HCT116 (cell line): ENCODE results near the gene WNT1. TPM values are rescaled to one million over a fixed set of nuclear protein-coding genes. Genes with fewer than 3 reads are reported as not detected.

Experiments used
- ATAC-seq: fragments of 200-7000 bp; cut with Tn5 transposase; 2 replicates; pipeline ENCODE4 v1.9.1; 2020; ENCODE audit warnings: mild to moderate bottlenecking, moderate library complexity
- BruUV-seq: library from RNA; stranded (reverse); fragments of 400-500 nt; replicated peaks from 2 replicates; lab custom pipeline; 2021; lab: Mats Ljungman, UMichigan
- CTCF ChIA-PET: fragments of 300-600 bp; sonication (Branson Sonifier 250); formaldehyde crosslinking; loops from one replicate; lab custom pipeline; 2021; ENCODE audit warnings: antibody characterized with exemption; lab: Charles Lee
- POLR2A ChIA-PET: fragments of 300-600, 350-600 bp; sonication (Branson Sonifier 250); formaldehyde crosslinking; loops from one replicate; lab custom pipeline; 2021; ENCODE audit warnings: antibody characterized with exemption; lab: Charles Lee
- RAD21 ChIA-PET, 2 experiments: fragments of 300-600 bp; sonication (Branson Sonifier 250); formaldehyde crosslinking; loops; one replicate each; lab custom pipeline; 2023; ENCODE audit warnings: low total read pairs in 2 of 2; ENCODE audit not compliant: uncharacterized antibody in 2 of 2, unreplicated experiment in 2 of 2, low non-redundant PET in 1 of 2; lab: Charles Lee
- DNase-seq: peaks from one replicate; pipeline ENCODE4 v3.0.0-alpha.2; 2010; ENCODE audit warnings: low read depth, low spot score
- H2AFZ ChIP-seq: fragments of 200-600 bp; shearing (Covaris generic), sonication (generic); 2 replicates; pipeline ENCODE4 v1.6.1; 2017; ENCODE audit warnings: low read depth, mixed run types, mixed read lengths, antibody characterized with exemption, low read length; ENCODE audit not compliant: poor library complexity, severe bottlenecking
- H3K27ac ChIP-seq: 2 replicates; pipeline ENCODE4 v1.5.1; 2012; ENCODE audit warnings: low read depth, low read length
- H3K27me3 ChIP-seq: fragments of 200-600 bp; sonication (generic); 2 replicates; pipeline ENCODE4 v1.6.1; 2016; ENCODE audit warnings: mixed run types, low read length, mixed read lengths; ENCODE audit not compliant: insufficient read depth
- H3K36me3 ChIP-seq, 2 experiments: fragments of 200-500 bp in 1 of 2; fragments of 200-600 bp in 1 of 2; sonication (Bioruptor generic) in 1 of 2; sonication (generic) in 1 of 2; 2 replicates each; pipeline versions ENCODE4 v1.5.1 to v1.6.1; 2014 to 2016; ENCODE audit warnings: low read length in 2 of 2, inconsistent platforms in 1 of 2, mixed read lengths in 1 of 2, mixed run types in 1 of 2; ENCODE audit not compliant: insufficient read depth in 2 of 2, control insufficient read depth in 1 of 2
- H3K4me1 ChIP-seq, 2 experiments: fragments of 200-600 bp in 1 of 2; sonication (generic) in 1 of 2; 2 replicates each; pipeline versions ENCODE4 v1.5.1 to v1.6.1; 2012 to 2017; ENCODE audit warnings: low read length in 2 of 2, inconsistent platforms in 1 of 2, mild to moderate bottlenecking in 1 of 2, mixed read lengths in 1 of 2, mixed run types in 1 of 2, moderate library complexity in 1 of 2; ENCODE audit not compliant: insufficient read depth in 2 of 2, control insufficient read depth in 1 of 2
- H3K4me2 ChIP-seq: fragments of 200-600 bp; sonication (generic); 2 replicates; pipeline ENCODE4 v1.6.1; 2017; ENCODE audit warnings: mixed run types, low read length, mixed read lengths
- H3K4me3 ChIP-seq, 2 experiments: fragments of 200-600 bp in 1 of 2; sonication (generic) in 1 of 2; replicated peaks in 1 of 2; 2 replicates each; pipeline ENCODE4 v1.5.1; 2011 to 2016; ENCODE audit warnings: low read length in 2 of 2, control low read depth in 1 of 2, low read depth in 1 of 2, mild to moderate bottlenecking in 1 of 2, mixed read lengths in 1 of 2, mixed run types in 1 of 2
- H3K79me2 ChIP-seq: fragments of 200-600 bp; sonication (generic); 2 replicates; pipeline ENCODE4 v1.6.1; 2017; ENCODE audit warnings: mild to moderate bottlenecking, mixed run types, low read length, moderate library complexity, mixed read lengths; ENCODE audit not compliant: insufficient read depth
- H3K9ac ChIP-seq: fragments of 200-600 bp; sonication (generic); 2 replicates; pipeline ENCODE4 v1.6.1; 2016; ENCODE audit warnings: low read length, mixed read lengths
- H3K9me2 ChIP-seq: fragments of 200-600 bp; sonication (generic), shearing (Covaris generic); 2 replicates; pipeline ENCODE4 v1.6.1; 2017; ENCODE audit warnings: mixed run types, mild to moderate bottlenecking, moderate library complexity; ENCODE audit not compliant: insufficient read depth
- H3K9me3 ChIP-seq, 2 experiments: fragments of 200-500 bp in 1 of 2; fragments of 200-600 bp in 1 of 2; sonication (Bioruptor generic) in 1 of 2; sonication (generic) in 1 of 2; 2 replicates each; pipeline ENCODE4 v1.6.1; 2014 to 2017; ENCODE audit warnings: low read length in 2 of 2, mixed read lengths in 2 of 2, inconsistent platforms in 1 of 2, low read depth in 1 of 2, mild to moderate bottlenecking in 1 of 2, mixed run types in 1 of 2, moderate library complexity in 1 of 2; ENCODE audit not compliant: control insufficient read depth in 1 of 2, insufficient read depth in 1 of 2
- H4K20me1 ChIP-seq: fragments of 200-600 bp; sonication (generic), shearing (Covaris generic); 2 replicates; pipeline ENCODE4 v1.6.1; 2017; ENCODE audit warnings: mixed run types, mild to moderate bottlenecking, moderate library complexity; ENCODE audit not compliant: insufficient read depth
- ELF1 ChIP-seq: IDR thresholded peaks from 2 replicates; pipeline ENCODE4 v1.6.1; 2012; ENCODE audit warnings: low read depth, borderline replicate concordance
- EZH2 ChIP-seq: fragments of 200-600 bp; sonication (generic); IDR thresholded peaks from 2 replicates; pipeline ENCODE4 v1.6.1; 2017; ENCODE audit warnings: antibody characterized with exemption, mixed run types
- POLR2AphosphoS5 ChIP-seq: IDR thresholded peaks from 2 replicates; pipeline ENCODE4 v1.6.1; 2011; ENCODE audit warnings: mild to moderate bottlenecking, low read depth, low read length, moderate library complexity
- REST ChIP-seq: IDR thresholded peaks from 2 replicates; pipeline ENCODE4 v1.6.1; 2012; ENCODE audit warnings: low read depth
- SRF ChIP-seq: IDR thresholded peaks from 2 replicates; pipeline ENCODE4 v1.6.1; 2012; ENCODE audit warnings: low read depth
- TCF7L2 ChIP-seq: IDR thresholded peaks from 2 replicates; pipeline ENCODE4 v1.7.0; 2011; ENCODE audit warnings: borderline replicate concordance, inconsistent platforms; ENCODE audit not compliant: insufficient read depth, insufficient read length; ENCODE audit errors: extremely low read depth
- intact Hi-C: fragments of 100-400 bp; cut with micrococcal nuclease; formaldehyde crosslinking; loops from 2 replicates; pipeline ENCODE4 v1.10.0; 2022
- total RNA-seq: library from RNA; stranded (reverse); gene quantifications from one replicate; pipeline ENCODE4 v1.2.1, GENCODE V29; 2021; ENCODE audit not compliant: unreplicated experiment
- TF ChIP-seq, protein P1 (sequence below), 3 experiments: fragments of 200-600 bp in 1 of 3; sonication (generic) in 1 of 3; IDR thresholded peaks in 2 of 3; conservative IDR thresholded peaks in 1 of 3; 2 replicates each; pipeline ENCODE4 v1.5.1; 2012 to 2017; ENCODE audit warnings: low read depth in 2 of 3, low read length in 2 of 3, antibody characterized with exemption in 1 of 3, borderline replicate concordance in 1 of 3, control low read depth in 1 of 3, mild to moderate bottlenecking in 1 of 3, mixed read lengths in 1 of 3, mixed run types in 1 of 3, moderate library complexity in 1 of 3; ENCODE audit not compliant: insufficient read depth in 1 of 3

The WNT1 gene
- total RNA-seq, 1 experiment from 2014 or later, result not detected

DNA sequence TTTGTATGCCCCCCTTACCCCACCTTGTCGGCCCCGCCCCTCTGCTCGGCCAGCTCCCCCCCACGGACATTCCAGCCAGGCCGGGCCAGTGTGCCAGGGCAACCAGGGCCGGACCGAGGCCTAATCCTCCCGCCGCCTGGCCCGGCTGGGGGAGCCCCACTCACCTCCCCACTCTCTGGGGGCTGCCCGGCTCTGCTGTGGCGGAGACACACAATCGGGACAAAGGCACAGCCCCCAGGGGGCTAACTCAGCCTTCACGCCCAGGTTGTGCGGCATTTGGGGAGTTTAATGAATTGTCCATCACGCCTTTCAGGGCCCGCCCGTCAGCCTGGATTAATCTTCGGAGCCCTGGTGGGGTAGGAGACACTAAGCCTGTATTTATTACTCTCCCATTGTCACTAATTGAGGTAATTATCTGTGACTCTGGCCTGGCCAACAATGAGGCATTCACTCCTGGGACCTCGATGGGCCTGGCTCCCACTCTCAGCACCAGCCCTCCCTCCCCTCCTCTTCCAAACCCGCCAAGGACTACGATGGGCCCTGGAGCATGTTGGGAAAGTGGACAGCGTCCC lies 8.7 kb downstream of the WNT1 start:
- RAD21 ChIA-PET, result no interaction called here
- H3K36me3 ChIP-seq, result no peaks in the 10 kb centered on the region
- CTCF ChIA-PET, result interaction anchor here (1.7 to 2.4 kb wide), 3 partner anchors 9 to 133 kb away, joined by 16 to 47 read pairs (median 35); partner anchors contain the start of genes DDN, DDX23 and WNT1
- ATAC-seq (no peak), DNase-seq (no peak)
- H3K9ac ChIP-seq, result no peak overlapping the region
- no peaks in the 10 kb centered on the region for H4K20me1 ChIP-seq
- BruUV-seq, result no TSS peak
- H3K4me3 ChIP-seq, result no peak overlapping the region
- intact Hi-C loops, result no loop called here
- H2AFZ ChIP-seq, result no peak overlapping the region
- H3K79me2 ChIP-seq, result no peaks in the 10 kb centered on the region
- no peak overlapping the region for H3K27ac ChIP-seq
- H3K4me1 ChIP-seq, result peaks cover 0 to 14% of the 10 kb centered on the region in 2 experiments; a peak in 3 of 4 replicates
- POLR2A ChIA-PET, result interaction anchor here (0.6 kb wide), 1 partner anchor 1781 kb away, joined by 3 read pairs; no protein-coding TSS in a partner anchor
- H3K27me3 ChIP-seq, result peaks cover 7% of the 10 kb centered on the region; the same call in 1 of the 2 replicates
- no peaks in the 10 kb centered on the region for H3K9me3 ChIP-seq
- TF ChIP-seq SRF (no peak), REST (no peak), EZH2 (no peak), TCF7L2 (no peak), ELF1 (no peak), POLR2AphosphoS5 (no peak)
- TF ChIP-seq, protein P1, sequence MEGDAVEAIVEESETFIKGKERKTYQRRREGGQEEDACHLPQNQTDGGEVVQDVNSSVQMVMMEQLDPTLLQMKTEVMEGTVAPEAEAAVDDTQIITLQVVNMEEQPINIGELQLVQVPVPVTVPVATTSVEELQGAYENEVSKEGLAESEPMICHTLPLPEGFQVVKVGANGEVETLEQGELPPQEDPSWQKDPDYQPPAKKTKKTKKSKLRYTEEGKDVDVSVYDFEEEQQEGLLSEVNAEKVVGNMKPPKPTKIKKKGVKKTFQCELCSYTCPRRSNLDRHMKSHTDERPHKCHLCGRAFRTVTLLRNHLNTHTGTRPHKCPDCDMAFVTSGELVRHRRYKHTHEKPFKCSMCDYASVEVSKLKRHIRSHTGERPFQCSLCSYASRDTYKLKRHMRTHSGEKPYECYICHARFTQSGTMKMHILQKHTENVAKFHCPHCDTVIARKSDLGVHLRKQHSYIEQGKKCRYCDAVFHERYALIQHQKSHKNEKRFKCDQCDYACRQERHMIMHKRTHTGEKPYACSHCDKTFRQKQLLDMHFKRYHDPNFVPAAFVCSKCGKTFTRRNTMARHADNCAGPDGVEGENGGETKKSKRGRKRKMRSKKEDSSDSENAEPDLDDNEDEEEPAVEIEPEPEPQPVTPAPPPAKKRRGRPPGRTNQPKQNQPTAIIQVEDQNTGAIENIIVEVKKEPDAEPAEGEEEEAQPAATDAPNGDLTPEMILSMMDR (IDR thresholded peaks at IDR 0.05 in 2 of 3, conservative IDR thresholded peaks at IDR 0.05 in 1 of 3; ENCODE audit: borderline replicate concordance in 1 of 3, insufficient read depth in 1 of 3, low read depth in 2 of 3, low read length in 2 of 3), result no peak
- H3K9me2 ChIP-seq, result no peaks in the 10 kb centered on the region
- H3K4me2 ChIP-seq, result no peak overlapping the region
